SK-N-MC (cell line): ENCODE results near the gene SMIM10L2A.
"Not testable (repeated sequence)": the region's sequence is repeated elsewhere in the genome, so short reads cannot be mapped to it uniquely, and the experiment has no call there.

Experiments
- DNase-seq: peaks from one replicate; pipeline ENCODE4 v3.0.0-alpha.2; 2011; ENCODE audit warnings: low read depth, low spot score
- H3K27ac ChIP-seq: fragments of 200-600 bp; sonication (generic); 2 replicates; pipeline ENCODE4 v1.5.1; 2016; ENCODE audit warnings: mixed run types
- H3K36me3 ChIP-seq: fragments of 200-600 bp; sonication (generic); 2 replicates; pipeline ENCODE4 v1.6.1; 2017; ENCODE audit warnings: antibody characterized with exemption, low read length, mixed read lengths; ENCODE audit not compliant: insufficient read depth
- H3K4me3 ChIP-seq: fragments of 200-600 bp; sonication (generic); 2 replicates; pipeline ENCODE4 v1.5.1; 2016
- H3K9ac ChIP-seq: fragments of 200-600 bp; sonication (generic); 2 replicates; pipeline ENCODE4 v1.8.0; 2017; ENCODE audit warnings: mixed run types, mixed read lengths; ENCODE audit not compliant: insufficient read length
- H3K9me3 ChIP-seq: fragments of 200-600 bp; sonication (generic); 2 replicates; pipeline ENCODE4 v1.6.1; 2017; ENCODE audit warnings: low read depth, mild to moderate bottlenecking, antibody characterized with exemption, low read length, moderate library complexity, mixed read lengths
- EZH2 ChIP-seq: fragments of 200-600 bp; sonication (generic); IDR thresholded peaks from one replicate; pipeline ENCODE4 v1.6.1; 2017; ENCODE audit warnings: antibody characterized with exemption
- FOXP2 ChIP-seq: optimal IDR thresholded peaks from 2 replicates; pipeline ENCODE3; 2011; ENCODE audit warnings: mild to moderate bottlenecking, moderate library complexity; ENCODE audit not compliant: insufficient read depth; ENCODE audit errors: extremely low read length, control extremely low read depth
- POLR2AphosphoS5 ChIP-seq: IDR thresholded peaks from 2 replicates; pipeline ENCODE4 v1.6.1; 2012; ENCODE audit warnings: mild to moderate bottlenecking, low read depth, low read length, borderline replicate concordance

SMIM10L2A gene

DNA sequence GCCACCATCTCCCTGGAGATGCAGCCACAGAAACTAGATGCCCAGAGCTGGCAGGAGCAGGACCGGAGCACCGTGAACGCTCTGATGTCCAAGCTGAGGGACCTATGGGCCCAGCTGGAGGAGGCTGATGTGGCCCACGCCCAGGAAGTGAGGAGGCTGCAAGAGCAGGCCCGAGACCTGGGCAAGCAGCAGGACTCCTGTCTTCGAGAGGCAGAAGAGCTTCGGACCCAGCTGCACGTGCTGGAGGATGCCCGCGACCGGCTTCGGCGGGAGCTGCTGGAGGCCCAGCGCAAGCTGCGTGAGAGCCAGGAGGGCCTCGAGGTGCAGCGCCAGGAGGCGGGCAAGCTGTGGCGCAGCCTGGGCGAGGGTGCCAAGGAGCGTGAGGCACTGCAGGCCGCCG lies 14.2 kb downstream of the SMIM10L2A start:
- H3K9me3 ChIP-seq, result no peaks in the 10 kb centered on the region
- H3K27ac ChIP-seq, result no peak overlapping the region
- no peak overlapping the region for H3K4me3 ChIP-seq
- no peak for TF ChIP-seq FOXP2
- TF ChIP-seq POLR2AphosphoS5, result no peak
- H3K9ac ChIP-seq, result no peak overlapping the region
- no peaks in the 10 kb centered on the region for H3K36me3 ChIP-seq
- no peak for DNase-seq

DNA sequence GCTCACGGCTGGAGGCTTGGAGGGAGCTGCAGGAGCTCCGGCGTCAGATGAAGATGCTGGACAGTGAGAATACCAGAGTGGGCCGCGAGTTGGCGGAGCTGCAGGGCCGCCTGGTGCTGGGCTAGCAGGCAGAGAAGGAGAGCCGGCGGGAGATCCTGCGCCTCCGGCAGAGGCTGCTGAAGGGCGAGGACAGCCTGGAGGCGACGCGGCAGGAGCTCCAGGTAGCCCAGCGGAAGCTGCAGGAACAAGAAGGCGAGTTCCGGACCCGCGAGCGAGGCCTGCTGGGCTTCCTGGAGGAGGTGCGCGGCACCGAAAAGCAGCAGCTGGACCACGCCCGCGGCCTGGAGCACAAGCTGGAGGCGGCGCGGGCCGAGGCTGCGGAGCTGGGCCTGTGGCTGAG lies 14.7 kb downstream of the SMIM10L2A start:
- H3K4me3 ChIP-seq, result no peak overlapping the region
- TF ChIP-seq EZH2 (no peak), POLR2AphosphoS5 (no peak), FOXP2 (no peak)
- no peak overlapping the region for H3K27ac ChIP-seq
- H3K9ac ChIP-seq, result no peak overlapping the region
- H3K36me3 ChIP-seq, result no peaks in the 10 kb centered on the region
- no peak for DNase-seq
- H3K9me3 ChIP-seq, result no peaks in the 10 kb centered on the region

DNA sequence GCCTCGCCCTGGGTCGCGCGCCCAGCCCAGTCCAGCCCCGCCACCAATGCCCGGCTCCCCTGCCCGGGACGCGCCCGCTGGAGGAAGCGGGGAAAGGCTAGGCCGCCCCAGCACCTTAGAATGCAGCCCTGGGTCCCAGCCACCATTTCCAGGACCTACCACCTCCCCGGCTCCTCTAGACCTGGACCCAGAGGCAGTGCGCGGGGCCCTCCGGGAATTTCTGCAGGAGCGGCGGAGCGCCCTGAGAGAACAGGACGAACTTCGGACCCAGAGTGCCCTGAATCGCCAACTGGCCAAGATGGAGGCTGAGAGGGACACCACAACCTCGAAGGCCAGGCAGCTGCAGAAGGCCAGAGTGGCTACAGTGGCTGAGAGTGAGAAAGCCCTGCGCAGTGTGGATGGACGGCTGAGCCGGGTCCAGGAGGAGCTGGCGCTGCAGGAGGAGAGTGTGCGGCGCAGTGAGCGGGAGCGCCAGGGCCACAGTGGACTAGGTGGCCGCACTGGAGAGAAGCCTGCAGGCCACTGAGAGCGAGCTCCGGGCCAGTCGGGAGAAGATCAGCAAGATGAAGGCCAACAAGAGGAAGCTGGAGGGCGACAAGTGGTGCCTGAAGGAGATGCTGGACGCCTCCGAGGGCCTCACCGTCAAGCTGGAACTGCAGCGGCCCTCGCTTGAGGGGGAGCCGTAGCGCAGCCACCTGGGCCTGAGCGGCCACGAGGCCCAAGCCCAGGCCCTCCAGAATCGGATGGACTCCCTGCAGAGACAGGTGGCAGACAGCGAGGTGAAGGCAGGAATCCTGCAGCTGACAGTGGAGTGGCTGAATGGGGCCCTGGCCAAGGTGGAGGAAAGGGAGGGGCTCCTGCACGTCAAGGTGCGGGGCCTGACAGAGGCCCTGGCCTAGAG lies 15.5 kb downstream of the SMIM10L2A start:
- Histone ChIP-seq H3K9me3 (no peaks in the 10 kb centered on the region), H3K9ac (no peak overlapping the region), H3K4me3 (no peak overlapping the region), H3K36me3 (no peaks in the 10 kb centered on the region), H3K27ac (no peak overlapping the region)
- TF ChIP-seq EZH2 (no peak), POLR2AphosphoS5 (no peak), FOXP2 (no peak)
- no peak for DNase-seq

DNA sequence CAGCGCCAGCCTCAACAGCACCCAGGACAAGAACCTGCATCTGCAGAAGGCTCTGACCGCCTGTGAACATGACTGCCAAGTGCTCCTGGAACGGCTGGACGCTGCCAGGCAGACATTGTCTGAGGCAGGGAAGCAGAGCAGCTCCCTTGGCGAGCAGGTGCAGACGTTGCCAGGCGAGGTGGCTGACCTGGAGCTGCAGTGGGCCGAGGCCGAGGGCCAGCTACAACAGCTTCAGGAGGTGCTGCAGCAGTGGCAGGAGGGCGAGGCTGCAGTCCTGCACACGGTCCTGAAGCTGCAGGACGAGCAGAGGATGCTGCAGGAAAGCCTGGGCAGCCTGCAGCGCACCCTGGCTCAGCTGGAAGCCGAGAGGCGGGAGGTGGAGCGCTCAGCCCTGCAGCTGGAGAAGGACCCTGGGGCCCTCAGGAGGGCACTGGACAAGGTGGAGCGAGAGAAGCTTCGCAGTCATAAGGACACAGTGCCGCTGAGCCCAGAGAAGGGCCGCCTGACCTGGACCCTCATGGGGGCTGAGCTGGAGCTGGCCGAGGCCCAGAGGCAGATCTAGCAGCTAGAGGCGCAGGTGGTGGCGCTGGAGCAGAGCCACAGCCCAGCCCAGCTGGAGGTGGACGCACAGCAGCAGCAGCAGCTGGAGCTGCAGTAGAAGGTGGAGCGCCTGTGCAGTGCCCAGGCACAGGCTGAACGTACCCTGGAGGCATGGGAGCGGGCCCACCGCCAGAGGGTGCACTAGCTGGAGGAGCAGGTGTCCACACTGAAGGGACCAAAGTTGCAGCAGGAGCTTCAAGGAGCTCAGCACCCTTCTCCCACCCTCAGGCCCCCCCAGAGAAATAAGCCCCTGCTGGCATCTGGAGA lies 16.4 kb downstream of the SMIM10L2A start:
- no peak overlapping the region for H3K27ac ChIP-seq
- no peak overlapping the region for H3K9ac ChIP-seq
- no peak for DNase-seq
- no peak overlapping the region for H3K4me3 ChIP-seq
- TF ChIP-seq POLR2AphosphoS5, result no peak
- no peak for TF ChIP-seq FOXP2
- no peak for TF ChIP-seq EZH2
- H3K36me3 ChIP-seq, result no peaks in the 10 kb centered on the region
- no peaks in the 10 kb centered on the region for H3K9me3 ChIP-seq

DNA sequence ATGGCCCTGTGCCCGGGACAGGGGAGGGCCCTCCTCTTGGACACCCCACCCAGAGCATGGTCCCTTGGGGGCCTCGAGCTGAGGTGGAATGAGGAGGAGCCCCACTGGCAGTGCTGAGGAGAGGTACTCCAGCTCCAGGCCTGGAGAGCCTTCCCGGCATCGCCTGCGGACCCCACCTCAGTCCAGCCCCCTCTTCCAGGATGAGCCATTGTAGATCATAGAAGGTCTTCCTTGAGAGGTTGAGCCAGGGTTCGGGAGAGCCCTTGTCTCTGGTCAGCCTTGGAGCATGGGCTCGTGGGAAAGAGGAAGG lies 16.9 kb downstream of the SMIM10L2A start:
- Histone ChIP-seq H3K4me3 (no peak overlapping the region), H3K36me3 (no peaks in the 10 kb centered on the region), H3K9ac (no peak overlapping the region), H3K27ac (no peak overlapping the region), H3K9me3 (no peaks in the 10 kb centered on the region)
- no peak for TF ChIP-seq EZH2
- no peak for TF ChIP-seq FOXP2
- no peak for TF ChIP-seq POLR2AphosphoS5
- no peak for DNase-seq

DNA sequence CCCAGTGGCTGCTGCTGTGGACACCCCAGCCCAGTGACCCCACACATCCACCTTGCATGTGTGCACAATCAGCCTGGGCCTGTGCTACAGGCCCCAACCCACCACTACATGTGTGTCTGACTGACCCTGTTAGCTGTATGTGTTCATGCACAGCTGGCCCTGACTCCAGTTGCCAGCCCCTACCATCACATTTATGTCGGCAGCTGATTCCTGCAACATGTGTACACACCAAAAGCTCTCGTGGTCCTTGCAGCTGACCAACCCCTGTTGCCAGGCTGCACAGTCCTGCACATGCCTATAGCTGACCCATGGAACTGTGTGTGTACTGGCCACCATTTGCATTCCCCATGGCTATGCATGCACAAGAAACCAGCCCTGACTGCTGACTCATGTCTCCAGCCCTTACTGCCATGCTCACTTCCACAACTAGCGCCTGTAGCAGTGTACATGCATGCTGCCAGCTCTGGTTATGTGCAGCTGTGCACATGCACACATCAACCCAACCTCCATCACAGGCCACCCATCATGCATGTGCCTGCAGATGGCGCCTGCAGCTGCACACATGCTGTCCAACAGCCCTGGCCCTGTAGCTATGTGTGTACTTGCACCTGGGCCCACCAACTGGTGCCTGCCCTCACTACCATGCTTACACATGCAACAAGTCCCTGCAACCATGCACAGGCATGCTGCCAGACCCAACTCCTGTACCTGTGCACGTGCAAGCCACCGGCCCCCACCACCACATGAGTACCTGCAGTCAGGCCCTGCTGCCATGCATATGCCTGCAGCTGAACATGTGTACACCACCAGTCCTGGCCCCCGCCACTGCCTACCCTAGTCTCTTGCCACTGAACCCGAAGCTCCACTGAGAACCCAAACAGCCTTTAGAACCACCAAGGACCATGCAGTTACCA lies 28.1 kb downstream of the SMIM10L2A start:
- Histone ChIP-seq H3K36me3 (no peaks in the 10 kb centered on the region), H3K9ac (no peak overlapping the region), H3K4me3 (no peak overlapping the region), H3K27ac (no peak overlapping the region), H3K9me3 (no peaks in the 10 kb centered on the region)
- no peak for DNase-seq
- no peak for TF ChIP-seq POLR2AphosphoS5
- TF ChIP-seq FOXP2, result no peak
- TF ChIP-seq EZH2, result no peak

DNA sequence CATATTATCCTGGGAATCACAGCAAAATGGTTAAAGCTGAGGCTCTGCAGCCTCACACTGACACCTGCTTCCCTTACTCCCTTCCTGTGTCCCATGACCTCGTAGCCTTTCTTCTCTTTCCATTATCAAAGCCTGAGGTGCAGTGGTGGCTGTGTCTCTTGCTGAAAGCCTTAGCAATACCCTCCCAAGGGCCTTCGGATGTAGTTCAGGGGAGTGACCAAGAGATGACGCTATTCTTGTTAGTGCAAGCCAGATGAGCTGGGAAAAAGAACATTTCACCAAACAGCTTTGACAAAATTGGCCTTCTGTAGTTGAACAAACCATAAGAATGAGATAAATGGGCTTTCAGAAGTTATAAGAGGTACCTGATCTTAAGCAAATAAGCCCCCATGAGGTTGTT lies 31.6 kb downstream of the SMIM10L2A start:
- no peak overlapping the region for H3K9ac ChIP-seq
- no peaks in the 10 kb centered on the region for H3K36me3 ChIP-seq
- DNase-seq, result no peak
- no peak overlapping the region for H3K4me3 ChIP-seq
- no peak overlapping the region for H3K27ac ChIP-seq
- no peaks in the 10 kb centered on the region; the same call in 1 of the 2 replicates for H3K9me3 ChIP-seq
- TF ChIP-seq EZH2 (no peak), POLR2AphosphoS5 (no peak)

DNA sequence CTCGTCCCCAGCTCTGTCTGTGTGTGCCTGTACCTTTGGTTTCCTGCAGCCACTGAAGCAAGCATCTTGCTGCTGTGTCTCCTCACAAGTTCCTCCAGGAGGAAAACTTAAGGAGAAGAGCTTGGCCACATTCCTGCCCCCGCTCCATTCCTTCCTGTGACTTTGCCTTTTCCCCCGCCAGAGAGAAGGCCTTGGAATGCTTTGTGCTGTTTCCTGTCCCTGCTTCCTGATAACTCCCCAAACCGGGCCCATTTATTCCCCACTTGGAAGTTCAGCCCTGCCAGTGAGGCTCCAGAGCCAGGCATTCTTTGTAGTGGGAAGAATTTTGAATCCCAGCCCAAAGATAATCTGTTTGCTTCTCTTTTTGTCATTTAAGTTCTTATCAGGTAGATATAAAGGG lies 33.1 kb downstream of the SMIM10L2A start:
- Histone ChIP-seq H3K9me3 (no peaks in the 10 kb centered on the region; the same call in 1 of the 2 replicates), H3K36me3 (no peaks in the 10 kb centered on the region), H3K4me3 (no peak overlapping the region), H3K27ac (no peak overlapping the region), H3K9ac (no peak overlapping the region)
- TF ChIP-seq POLR2AphosphoS5, result no peak
- TF ChIP-seq FOXP2, result no peak
- no peak for TF ChIP-seq EZH2
- DNase-seq, result no peak

DNA sequence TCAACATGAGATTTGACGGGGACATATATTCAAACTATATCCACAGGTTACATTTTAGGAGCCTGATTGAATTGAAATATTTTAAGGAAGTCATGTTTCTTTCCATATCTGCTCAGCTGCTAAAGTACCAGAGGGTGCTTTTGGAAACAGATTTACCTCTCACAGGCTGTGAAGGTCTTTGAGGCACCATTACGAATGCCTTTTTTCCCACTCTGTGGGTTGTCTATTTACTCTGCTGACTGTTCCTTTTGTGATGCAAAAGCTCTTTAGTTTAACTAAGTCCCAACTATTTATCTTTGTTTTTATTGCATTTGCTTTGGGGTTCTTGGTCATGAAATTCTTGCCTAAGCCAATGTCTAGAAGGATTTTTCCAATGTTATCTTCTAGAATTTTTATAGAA lies 40.0 kb downstream of the SMIM10L2A start:
- not testable (repeated sequence) for H3K4me3 ChIP-seq, H3K9ac ChIP-seq, DNase-seq, H3K9me3 ChIP-seq, H3K36me3 ChIP-seq, H3K27ac ChIP-seq
